Prostate gland (tissue), 2 donors: ENCODE measurements around the gene TPBG. TPM values are rescaled to one million over a fixed set of nuclear protein-coding genes. Genes with fewer than 3 reads are reported as not detected.

Source experiments
- DNase-seq: peaks from one replicate; pipeline ENCODE4 v3.0.0-alpha.2; 2019; ENCODE audit warnings: low spot score
- H3K27ac ChIP-seq, 2 donors: fragments of 200-600 bp; sonication (generic); 2 replicates each; pipeline ENCODE4 v1.5.1; 2017 to 2019
- H3K27me3 ChIP-seq: fragments of 200-600 bp; sonication (generic); replicated peaks from 2 replicates; pipeline ENCODE4 v1.5.1; 2019; ENCODE audit not compliant: insufficient read depth
- H3K36me3 ChIP-seq, 2 donors: fragments of 200-600 bp; sonication (generic); 1 replicate in 1 of 2; 2 replicates in 1 of 2; pipeline versions ENCODE4 v1.5.1 to v1.8.1; 2017 to 2019
- H3K4me1 ChIP-seq: fragments of 200-600 bp; sonication (generic); replicated peaks from 2 replicates; pipeline ENCODE4 v1.5.1; 2019
- H3K4me3 ChIP-seq, 2 donors: fragments of 200-600 bp; sonication (generic); 2 replicates each; pipeline ENCODE4 v1.5.1; 2017 to 2019
- H3K9me3 ChIP-seq: fragments of 200-600 bp; sonication (generic); 2 replicates; pipeline ENCODE4 v1.5.1; 2017
- CTCF ChIP-seq, 4 experiments: fragments of 200-600 bp in 2 of 4; fragments of 450-650 bp in 2 of 4; sonication (generic) in 2 of 4; IDR thresholded peaks; 1 replicate in 3 of 4; 2 replicates in 1 of 4; pipeline ENCODE4 v1.5.1; 2016 to 2019; ENCODE audit warnings: antibody characterized with exemption in 4 of 4, mild to moderate bottlenecking in 2 of 4, moderate library complexity in 2 of 4
- POLR2A ChIP-seq: fragments of 450-650 bp; IDR thresholded peaks from one replicate; pipeline ENCODE4 v1.6.1; 2016; ENCODE audit warnings: antibody characterized with exemption, mild to moderate bottlenecking
- POLR2AphosphoS5 ChIP-seq: sonication (generic); formaldehyde crosslinking; IDR thresholded peaks from one replicate; pipeline ENCODE4 v1.6.1; 2017; ENCODE audit warnings: antibody characterized with exemption
- WGBS: methylation state at CpG from one replicate; pipeline ENCODE4 v1.1.5; 2018; 5-methylcytosine and 5-hydroxymethylcytosine counted together
- intact Hi-C: fragments of 100-400 bp; cut with DNase I; formaldehyde crosslinking; loops from one replicate; pipeline ENCODE4 v1.14.2; 2022
- total RNA-seq, 2 donors: library from RNA; depleted of rRNA; stranded (reverse); fragments of >200 nt; gene quantifications; one replicate each; pipeline ENCODE4 v1.1.0, GENCODE V29; 2016

TPBG gene
- total RNA-seq, 2 donors from 2014 or later = 21.0 to 24.7 TPM

DNA sequence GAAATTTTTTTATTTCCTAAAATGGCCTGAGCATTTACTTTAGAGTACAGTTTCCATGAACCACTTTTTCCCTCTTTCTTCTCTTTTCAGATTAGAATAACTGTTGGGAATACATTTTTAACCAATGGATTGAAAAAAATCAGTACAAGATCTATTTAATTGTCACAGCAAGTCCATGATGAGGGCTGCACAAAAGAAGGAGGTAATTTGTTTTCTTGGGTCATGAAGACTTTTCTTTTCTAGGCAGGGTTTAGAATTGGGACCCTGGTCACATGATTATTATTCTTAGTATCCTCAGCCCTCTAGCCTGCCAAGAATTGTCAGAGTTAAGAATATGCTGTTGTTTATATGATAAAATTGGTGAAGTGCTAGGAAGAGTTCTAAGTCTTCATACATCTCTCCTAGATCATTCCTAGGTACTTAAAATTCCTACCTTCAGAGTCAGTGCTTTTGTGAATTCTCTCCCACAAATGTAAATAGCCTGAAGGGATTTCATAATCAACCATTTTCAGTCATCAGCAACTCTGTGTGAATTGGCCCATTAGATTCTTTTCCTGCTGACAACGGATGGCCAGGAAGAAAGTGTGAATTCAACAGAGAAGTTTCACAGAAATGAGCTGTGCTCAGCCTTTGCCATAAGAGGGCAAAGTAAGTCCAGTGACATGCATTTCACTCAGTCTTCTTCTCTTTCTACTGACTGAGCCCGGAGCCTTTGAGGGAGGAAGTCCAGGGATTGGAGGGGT is 32.4 kb upstream of the TPBG start:
- DNase-seq = no peak
- Histone ChIP-seq H3K9me3 (no peaks in the 10 kb centered on the region), H3K36me3 (no peaks in the 10 kb centered on the region), H3K27ac (no peak overlapping the region), H3K4me1 (no peaks in the 10 kb centered on the region), H3K4me3 (no peak overlapping the region), H3K27me3 (no peaks in the 10 kb centered on the region)
- TF ChIP-seq POLR2A (no peak), POLR2AphosphoS5 (no peak), CTCF (IDR thresholded peaks at IDR 0.05) (no peak)
- WGBS = 22% methylated on average over 2 of the region's 2 CpGs
- intact Hi-C loops = no loop called here

- DNase-seq = no peak
- TF ChIP-seq POLR2AphosphoS5 (no peak), CTCF (IDR thresholded peaks at IDR 0.05) (no peak), POLR2A (no peak)
- Histone ChIP-seq H3K4me1 (no peaks in the 10 kb centered on the region), H3K27ac (no peak overlapping the region), H3K27me3 (no peaks in the 10 kb centered on the region), H3K9me3 (no peaks in the 10 kb centered on the region), H3K36me3 (no peaks in the 10 kb centered on the region), H3K4me3 (no peak overlapping the region)
- WGBS = 77% methylated on average over 1 of the region's 1 CpG
- intact Hi-C loops = no loop called here
Observed at GRCh38 chr6:82333781-82334180, 29.8 kb upstream of the TPBG start.

- Histone ChIP-seq H3K4me1 (no peaks in the 10 kb centered on the region), H3K4me3 (no peak overlapping the region), H3K27ac (no peak overlapping the region), H3K27me3 (no peaks in the 10 kb centered on the region), H3K36me3 (no peaks in the 10 kb centered on the region), H3K9me3 (no peaks in the 10 kb centered on the region)
- TF ChIP-seq POLR2A (no peak), CTCF (IDR thresholded peaks at IDR 0.05) (peak in 1 of 4 experiments; percentile 16)
- intact Hi-C loops = no loop called here
- DNase-seq = peak; percentile 11
- 54% methylated on average over 4 of the region's 4 CpGs for WGBS
Observed at GRCh38 chr6:82337688-82338257, 25.8 kb upstream of the TPBG start.

GRCh38 chr6:82348130-82348529 is 15.5 kb upstream of the TPBG start:
- no peaks in the 10 kb centered on the region for H3K27me3 ChIP-seq
- no peak for DNase-seq
- H3K36me3 ChIP-seq = no peaks in the 10 kb centered on the region
- WGBS = 89% methylated on average over 6 of the region's 6 CpGs
- TF ChIP-seq CTCF (IDR thresholded peaks at IDR 0.05) (no peak), POLR2A (no peak), POLR2AphosphoS5 (no peak)
- H3K4me1 ChIP-seq = no peaks in the 10 kb centered on the region
- intact Hi-C loops = no loop called here
- H3K9me3 ChIP-seq = no peaks in the 10 kb centered on the region
- H3K4me3 ChIP-seq = no peak overlapping the region
- no peak overlapping the region for H3K27ac ChIP-seq

DNA sequence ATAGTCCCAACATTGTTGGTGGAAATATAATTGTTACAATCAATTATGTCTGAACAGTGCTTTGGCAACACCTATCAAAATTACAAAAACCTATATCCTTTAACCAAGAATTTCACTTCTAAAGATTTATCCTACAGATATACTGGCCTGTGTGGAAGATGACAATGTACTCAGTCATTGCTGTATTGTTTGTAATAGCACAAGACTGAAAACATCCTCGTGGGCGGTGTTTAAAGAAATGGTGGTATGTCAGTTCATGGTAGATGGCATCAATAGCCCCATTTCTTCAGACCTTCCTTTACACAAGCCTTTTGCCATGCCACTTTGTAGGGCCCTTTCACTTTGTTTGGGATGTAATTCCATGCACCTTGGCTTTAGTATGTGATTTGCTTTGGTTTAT is 9.8 kb upstream of the TPBG start:
- no peak overlapping the region for H3K27ac ChIP-seq
- no peaks in the 10 kb centered on the region for H3K27me3 ChIP-seq
- no peaks in the 10 kb centered on the region for H3K4me1 ChIP-seq
- intact Hi-C loops = no loop called here
- WGBS = 80% methylated on average over 2 of the region's 2 CpGs
- no peaks in the 10 kb centered on the region for H3K9me3 ChIP-seq
- no peak for DNase-seq
- no peak overlapping the region for H3K4me3 ChIP-seq
- no peaks in the 10 kb centered on the region for H3K36me3 ChIP-seq
- TF ChIP-seq POLR2A = no peak
- no peak for TF ChIP-seq POLR2AphosphoS5
- TF ChIP-seq CTCF (IDR thresholded peaks at IDR 0.05) = no peak
